GM18511 (cell line): ENCODE data around the gene FAM114A1.

ENCODE experiments used
- ATAC-seq: cut with Tn5 transposase; IDR thresholded peaks from one replicate; pipeline ENCODE4 v1.9.1; 2021; ENCODE audit warnings: mild to moderate bottlenecking, moderate library complexity; ENCODE audit not compliant: unreplicated experiment

Gene FAM114A1

DNA sequence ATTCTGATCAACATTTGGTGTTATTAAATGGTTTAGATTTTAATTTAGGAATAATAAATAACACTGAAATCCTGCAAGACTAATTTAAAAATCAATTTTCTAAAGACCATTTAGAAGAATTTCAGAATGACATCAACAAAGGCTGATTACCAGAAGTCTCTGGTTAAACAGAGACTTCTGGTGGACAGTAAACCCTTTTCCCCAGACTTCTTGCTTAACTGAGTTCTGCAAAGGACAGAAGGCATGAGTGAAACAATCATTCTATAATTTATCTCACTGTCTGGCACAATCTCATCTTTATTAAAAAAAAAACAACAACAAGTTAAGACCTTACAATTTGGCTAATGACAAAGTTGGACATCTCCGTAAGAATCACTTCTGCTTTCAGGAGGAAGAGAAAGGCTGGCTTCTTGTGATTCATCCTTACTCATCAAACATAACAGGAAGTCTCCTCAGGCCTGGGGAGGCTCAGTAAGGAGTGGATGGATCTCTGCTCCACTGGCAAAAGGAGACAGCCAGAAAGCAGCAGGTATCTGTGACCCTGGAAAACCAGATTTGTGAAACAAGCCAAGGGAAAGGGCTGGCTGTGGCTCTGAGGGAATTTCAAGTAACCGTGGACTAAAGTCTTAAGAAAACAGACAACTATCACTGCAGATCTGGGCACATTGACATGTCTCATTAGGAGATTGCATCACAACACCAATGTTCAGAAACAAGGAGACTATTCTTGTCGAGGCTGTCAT is 10.1 kb upstream of the FAM114A1 start:
- peak; percentile 66 for ATAC-seq

DNA sequence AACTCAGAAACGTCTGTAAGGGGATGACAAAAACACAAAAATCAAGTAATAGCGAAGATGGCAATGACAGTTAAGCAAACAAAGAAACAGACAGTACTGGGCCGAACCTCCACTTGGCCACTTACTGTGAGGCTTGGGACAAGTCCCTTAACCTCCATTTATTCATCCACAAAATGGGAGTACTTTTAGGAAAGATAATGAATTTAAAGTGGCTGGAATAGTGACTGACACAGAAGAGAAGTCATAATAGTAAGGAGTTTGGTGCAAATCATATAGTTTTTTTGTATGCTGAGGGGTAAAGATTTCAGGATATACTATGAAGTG is 9.5 kb upstream of the FAM114A1 start:
- no peak for ATAC-seq

DNA sequence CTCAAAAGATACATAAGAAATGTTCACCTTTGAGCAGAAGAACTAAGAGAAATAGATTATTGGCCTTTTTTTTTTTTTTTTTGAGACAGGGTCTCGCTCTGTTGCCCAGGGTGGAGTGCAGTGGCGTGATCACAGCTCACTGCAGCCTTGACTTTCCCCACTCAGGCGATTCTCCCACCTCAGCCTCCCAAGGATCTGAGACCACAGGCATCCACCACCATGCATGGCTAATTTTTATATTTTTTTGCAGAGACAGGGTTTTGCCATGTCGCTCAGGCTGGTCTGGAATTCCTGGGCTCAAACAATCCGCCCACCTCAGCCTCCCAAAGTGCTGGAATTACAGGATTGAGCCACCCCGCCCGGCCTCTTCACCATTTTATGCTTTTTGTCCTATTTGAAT is 8.1 kb upstream of the FAM114A1 start:
- no peak for ATAC-seq

DNA sequence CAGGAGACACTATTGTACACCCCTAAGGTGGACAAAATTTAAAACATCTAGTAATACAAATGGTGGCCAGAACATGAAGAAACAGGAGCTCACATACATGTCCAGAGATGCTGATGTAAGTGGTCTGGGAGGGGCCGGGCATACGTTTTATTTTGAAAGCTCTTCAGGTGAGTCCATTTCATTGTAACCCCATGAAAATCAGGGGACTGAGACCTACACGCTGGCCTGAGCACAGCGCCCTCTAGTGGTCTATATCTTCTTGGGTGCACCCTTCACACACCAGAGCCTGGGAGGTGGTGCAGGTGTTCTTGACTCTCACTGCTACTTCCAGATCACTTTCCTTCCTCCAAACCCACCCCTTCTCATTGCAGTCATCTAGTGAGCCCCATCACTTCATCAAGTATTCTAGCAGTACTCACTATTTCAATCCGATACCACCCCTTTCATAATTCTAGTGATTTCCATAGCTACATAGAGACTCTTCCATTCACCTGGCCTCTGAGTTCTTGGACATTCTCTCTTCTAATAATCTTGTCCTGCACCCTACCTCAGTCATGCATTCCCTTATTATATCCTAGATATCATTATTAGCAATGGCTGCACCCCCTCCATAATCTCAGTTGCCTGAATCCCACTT is 6.7 kb upstream of the FAM114A1 start:
- ATAC-seq, result peak; percentile 49

DNA sequence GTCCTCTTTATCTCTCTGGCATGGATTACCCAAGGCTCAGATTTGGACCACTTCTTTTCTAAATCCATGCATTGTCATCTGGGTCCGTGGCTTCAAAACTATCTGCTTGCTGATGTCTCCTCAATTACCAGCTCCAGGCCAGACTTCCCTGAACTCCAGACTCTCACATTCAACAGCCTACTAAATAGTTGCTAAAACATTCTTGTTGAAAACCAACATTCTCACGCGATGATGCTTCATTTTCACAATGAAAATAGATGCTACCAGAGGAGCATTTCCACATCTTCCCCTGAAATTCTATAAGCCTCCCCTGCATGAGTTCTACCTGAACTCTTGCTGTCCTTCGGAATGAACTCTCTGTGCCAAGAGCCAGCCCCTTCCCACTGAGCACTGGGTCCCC is 5.8 kb upstream of the FAM114A1 start:
- no peak for ATAC-seq

DNA sequence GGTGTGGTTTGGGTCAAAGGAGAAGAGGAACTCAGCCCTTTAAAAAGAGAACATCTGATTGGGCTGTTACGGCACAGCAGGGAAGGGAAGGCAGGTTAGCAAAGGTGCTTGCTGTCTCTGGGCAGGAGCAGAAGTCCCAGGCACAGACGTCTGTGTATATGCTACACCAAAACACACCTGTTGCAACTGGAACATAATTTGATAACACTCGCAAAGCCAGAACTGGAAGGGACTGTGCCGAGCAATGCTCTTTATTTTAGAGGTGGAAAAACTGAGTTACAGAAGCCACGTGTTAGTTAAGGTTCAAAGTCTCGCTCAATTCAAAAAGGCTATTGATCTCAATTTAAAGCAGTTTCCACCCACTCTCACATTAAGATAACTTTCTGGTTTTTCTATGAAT is 2.2 kb upstream of the FAM114A1 start:
- ATAC-seq, result no peak

DNA sequence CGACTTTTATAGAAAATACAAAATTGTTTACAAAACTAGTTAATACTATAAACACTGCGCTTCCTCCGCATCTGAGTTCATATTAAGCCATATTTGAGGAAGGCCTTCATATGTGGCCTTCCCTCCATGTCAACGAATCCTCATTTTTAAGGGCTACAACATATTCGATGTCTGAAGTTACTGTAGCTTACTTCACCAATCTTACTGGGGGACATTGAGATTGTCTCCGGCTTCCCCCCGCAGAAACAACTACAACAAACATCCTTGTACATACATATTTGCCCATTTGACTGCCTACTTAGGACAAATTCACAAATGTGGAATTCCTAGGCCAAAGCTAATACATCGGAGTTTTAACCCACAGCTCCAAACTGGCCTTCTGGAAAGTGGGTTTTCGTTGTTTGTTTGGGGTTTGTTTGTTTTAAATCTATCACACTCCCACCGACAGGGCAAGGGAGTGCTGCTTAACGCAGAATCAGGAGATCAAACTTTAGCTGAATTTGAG is 581 bp upstream of the FAM114A1 start:
- peak; percentile 25 for ATAC-seq

DNA sequence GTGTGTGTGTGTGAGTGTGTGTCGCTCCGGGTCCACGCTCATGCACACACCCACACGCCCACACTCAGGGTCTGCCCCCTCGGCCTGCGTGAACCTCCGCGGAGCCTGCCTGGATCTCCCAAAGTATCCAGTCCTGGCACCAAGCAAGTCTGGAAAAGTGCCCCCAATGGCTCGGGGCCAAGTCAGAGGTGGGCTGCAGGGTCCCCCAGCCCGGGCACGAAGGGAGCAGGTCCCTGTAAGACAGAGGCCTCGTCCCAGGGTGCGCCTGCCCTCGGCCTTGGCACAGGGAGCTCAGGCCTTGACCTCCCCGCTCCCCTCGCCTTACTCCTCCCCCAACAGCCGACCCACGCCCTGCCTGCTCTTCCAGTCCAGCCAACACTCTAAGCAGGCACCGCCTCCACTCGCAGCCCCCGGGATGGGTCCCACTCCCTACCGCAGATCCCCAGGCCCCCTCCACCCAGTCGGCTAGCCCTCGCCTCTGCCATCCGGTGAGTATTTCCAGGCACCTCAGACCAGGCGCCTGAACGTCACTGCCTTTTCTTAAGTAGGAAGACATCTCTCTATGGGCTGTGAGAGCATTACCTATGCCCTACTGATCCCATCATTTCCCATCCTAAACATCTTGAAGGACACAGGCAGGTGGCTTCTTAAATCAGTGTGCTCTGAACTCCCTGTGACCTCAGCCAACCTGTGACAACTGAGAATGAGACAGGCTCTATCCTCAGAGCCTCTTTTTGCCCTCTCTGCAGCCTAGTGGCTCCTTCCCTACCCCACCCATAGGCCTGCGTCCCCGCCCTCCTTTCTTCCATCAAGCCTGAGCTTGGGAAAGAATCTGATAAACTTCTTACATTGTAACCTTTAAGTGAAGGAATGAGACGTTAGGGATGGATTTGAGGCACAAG is 704 bp downstream of the FAM114A1 start:
- ATAC-seq, result no peak

DNA sequence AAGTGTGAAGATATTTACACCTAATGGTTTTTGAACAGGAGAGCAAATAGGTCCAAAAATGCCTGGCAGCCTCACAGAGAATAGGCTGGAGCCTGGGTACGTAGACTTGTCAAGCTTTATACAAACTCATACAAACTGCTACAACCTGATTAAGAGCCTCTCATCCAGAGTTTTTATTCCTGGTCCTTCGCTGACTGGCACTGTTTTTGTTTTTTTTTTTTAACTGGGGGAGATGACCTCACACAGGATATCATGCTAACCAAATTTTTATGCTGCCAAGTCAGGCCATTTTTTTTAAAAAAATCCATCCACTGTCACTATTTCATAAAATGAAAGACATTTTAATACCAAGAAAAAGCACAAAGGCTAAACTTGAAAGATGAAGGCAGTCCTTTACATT is 1.9 kb downstream of the FAM114A1 start:
- no peak for ATAC-seq

DNA sequence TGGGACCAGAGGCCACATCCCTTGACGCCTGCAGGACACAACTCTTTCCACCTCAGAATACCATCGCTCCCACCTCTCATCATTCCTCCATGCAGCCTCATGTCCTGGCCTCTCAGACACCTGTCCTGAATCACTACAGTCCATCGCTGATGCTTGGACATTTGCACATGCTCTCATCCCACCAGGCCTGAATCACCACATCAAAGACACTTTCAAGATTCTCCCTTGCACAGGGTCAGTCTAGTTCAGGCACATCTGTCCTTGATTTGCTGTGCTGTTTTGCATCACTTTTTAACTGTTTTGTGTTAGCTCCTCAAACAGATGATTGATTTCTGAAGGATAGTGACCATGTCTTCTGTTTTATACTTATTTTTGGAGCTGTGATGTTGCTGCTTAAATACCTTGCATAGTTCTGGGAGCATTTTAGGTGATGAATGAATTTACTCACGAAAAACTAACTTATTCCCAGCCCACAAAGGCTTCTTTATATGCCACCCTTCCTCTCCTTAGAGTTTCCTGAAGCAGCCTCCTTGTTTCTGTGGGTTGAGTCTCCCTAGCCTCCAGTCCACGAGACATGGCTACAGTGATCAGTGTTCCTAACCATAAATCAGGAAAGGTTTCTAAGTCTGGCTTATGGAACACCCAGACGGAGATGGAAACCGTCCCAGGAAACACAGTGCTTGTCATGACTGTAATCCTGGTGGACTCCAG is 2.6 kb downstream of the FAM114A1 start:
- no peak for ATAC-seq

DNA sequence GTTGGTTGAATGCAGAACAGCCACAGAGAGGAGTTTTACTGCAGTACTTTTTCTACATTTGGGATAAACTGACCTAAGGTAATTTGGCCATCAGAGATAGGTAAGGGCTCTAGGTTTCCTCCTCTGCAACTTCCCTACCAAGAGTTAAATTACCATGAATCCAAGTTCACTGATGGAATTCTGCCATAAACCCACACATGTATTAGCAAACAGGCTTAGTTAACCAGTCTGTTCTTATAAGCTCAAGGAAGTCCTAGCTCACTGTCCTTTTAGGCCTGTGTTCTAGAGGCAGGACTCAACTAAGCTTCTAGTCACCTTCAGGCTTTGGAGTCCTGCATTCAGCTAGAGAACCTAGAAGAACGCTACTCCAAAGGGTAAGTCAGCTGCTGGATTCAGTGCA is 4.0 kb downstream of the FAM114A1 start:
- ATAC-seq, result no peak

DNA sequence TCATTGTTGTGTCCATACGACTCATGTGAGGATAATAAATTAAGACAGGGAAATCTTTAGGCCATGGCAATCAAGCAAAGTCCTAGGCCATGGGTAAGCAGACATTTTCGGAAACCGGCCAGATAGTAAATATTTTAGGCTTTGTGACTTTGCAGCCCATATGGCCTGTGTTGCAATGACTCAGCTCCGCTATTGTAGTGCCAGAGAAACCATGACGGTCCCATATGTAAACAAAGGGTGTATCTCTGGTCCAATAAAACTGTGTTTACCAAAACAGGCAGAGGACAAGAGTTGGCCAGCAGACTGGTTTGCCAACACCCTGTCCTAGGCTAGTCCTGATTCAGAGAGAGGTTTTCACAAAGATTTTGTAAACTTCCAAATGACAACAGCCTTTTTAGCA is 5.0 kb downstream of the FAM114A1 start:
- no peak for ATAC-seq

DNA sequence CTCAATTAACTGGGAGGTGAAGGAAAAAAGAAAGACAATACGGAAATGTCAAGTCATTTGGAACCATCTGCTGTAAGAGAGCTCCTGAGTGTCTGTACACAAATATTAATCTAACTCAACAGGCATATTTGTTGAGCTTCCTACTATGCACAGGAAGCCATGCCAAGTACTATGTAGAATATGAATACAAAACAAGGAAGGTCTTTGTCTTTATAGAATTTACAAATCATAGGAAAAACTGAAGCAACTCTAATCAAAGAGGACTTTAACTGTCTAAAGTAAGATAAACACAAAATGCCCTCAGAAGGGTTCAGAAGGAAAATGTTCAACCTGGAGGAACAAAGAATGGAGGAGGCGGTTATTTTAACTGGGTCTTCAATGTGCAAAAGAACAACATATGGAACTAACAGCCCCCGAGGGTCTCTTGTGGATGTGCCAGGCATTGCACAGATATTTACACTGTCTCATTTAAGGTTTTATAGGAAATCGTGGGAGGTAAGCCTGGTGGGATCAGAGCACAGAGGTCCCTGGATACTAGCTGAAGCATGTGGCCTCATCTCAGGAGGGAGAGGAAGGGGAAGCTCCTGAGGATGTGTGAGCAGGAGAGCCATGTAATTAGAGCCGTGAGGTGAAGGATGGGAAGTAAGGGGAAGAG is 5.8 kb downstream of the FAM114A1 start:
- ATAC-seq, result no peak

DNA sequence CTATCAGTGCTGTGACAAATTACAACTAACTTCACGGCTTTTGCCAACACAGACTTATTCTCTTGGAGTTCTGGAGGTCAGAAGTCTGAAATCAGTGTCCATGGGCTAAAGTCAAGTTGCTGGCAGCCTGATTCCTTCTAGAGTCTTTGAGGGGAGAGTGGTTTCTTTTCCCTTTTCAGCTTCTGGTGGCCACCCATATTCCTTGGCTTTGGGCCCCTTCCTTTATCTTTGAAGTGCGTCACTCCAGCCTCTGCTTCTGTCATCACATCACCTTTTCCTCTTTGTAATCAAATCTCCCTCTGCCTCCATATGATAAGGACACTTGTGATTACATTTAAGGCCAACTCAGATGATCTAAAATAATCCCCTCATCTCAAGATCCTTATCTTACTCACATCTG is 9.0 kb downstream of the FAM114A1 start:
- ATAC-seq, result no peak

DNA sequence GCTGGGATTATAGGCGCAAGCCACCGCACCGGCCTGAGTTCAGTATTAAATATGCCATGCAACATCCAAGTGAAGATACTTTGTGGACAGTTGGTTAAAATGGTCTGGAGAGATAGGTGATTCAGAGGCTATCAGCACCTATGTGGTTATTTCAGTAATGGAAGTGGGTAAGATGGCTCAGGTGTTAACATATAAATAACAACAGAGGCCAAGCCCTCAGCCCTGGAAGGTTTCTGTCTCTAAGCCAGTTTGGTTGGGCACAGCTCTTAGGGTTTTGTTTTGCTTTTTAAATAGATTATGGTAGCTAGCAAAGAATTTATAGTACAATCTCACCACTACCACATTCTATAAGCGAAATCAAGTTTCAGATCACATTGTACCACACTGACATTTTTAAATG is 16.6 kb downstream of the FAM114A1 start:
- no peak for ATAC-seq

DNA sequence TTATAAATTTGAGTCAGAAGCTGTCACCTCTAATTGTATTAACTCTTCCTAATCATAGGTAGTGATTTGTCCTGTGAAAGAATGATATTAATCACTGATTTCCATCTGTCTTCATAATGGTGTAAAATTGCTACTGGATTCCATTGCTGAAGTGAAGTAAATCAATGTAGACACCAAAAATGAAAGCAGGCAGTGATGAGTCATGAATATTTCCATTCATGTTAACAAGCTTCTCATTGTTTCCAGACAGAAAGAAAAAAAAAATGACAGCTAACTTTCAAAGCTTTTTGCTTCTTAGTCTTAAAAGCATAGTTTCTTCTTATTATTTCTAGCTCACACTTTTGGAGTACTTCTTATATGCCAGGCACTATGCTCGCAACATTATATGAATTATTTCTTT is 21.5 kb downstream of the FAM114A1 start:
- ATAC-seq, result peak; percentile 69

DNA sequence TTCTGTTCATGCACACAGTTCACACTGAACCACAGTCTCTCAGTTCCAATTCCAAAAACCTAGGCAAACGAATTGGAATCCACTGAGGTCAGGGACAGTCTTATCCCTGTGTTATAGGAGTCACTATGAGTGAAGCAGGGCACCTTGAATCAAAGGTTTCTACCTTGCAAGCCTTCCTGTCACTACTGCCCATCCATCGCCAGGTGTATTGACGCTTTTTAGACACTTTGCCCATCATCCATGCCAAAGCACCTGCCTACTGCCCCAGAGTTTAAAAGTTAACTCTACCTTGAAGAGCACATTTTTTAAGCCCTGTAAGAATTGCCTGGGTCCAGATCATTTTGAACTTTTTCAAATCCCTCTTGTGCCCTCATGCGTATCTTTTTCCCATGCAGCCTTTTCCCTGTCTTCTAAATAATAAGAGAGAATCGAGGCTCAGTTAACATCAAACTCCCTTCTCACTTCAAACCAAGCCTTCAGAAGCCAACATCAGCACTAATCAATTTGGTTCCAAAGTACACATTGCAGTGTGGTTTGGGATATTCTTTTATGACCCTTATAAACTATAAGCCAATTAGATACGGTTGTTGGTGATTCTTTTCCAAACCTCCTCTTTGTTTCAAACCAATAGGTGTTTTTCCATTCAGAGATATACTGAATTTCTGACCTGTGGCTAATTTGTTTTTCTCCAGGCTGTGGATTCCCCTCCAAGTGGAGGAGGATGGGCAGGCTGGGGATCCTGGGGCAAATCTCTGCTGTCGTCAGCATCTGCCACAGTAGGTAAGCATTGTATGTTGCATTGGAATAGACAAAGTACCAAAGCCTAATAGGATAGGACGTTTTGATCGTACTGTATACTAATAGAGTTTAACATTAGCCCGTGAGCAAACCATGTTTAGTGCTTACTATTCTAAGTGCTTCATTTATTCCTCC is 23.7 kb downstream of the FAM114A1 start:
- no peak for ATAC-seq

DNA sequence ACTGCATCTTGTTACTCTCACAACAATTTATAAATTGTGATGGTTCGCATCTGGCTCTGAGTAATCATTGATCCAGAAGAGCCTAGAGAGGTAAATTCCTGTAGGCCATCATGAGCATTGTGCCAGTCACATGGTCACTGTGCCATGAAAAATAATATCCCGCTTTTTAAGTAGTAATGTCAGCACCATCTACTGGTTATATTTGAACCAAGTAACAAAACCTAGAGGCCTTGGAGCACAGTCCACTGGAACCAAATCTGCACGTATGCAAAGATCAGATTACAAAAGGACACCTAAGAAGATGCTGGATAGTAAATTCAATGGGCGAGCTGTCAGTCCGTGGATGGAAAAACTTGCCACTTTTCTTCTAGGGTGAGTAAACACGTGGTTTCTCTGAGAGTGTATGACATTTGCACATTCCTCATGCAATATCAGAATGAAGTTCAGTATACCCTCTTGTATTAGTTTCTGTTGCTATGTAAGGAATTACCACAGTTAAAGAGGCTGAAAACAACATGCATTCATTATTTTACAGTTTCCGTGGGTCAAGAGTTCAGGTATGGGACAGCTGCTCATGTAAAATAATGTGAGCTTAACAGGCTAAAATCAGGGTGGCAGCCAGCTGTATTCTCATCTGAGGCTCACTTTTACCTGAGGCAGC is 26.8 kb downstream of the FAM114A1 start:
- ATAC-seq, result peak; percentile 66

DNA sequence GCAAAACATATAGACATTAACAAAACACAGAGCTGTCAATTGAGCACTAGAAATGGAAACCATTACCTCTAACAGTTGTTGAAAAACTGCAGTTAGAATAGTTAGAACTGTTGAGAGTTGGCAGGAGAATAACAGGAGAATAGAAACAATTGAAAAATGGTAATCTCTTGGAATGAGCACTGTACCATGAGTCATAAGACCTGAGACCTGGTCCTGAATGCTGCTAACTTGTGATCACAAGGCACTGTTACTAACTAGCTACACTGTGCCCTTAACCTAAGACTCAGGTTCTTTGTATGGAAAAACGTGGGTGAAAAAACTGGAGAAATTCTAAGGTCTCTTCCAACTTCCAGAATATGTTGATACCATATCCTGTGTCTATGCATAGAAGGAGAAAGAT is 29.3 kb downstream of the FAM114A1 start:
- no peak for ATAC-seq
